ENCODE results near the gene SOBP. TPM values are rescaled to one million over a fixed set of nuclear protein-coding genes. Genes with fewer than 3 reads are reported as not detected.

SOBP gene
- polyA plus RNA-seq, 1 donor: 4.6 TPM

- H3K4me1 ChIP-seq (ENCODE audit: control insufficient read depth, insufficient read depth, low read length): no peaks in the 10 kb centered on the region
- no peaks in the 10 kb centered on the region for H3K9me3 ChIP-seq (ENCODE audit: control insufficient read depth, low read depth, low read length)
- H3K27me3 ChIP-seq (ENCODE audit: control insufficient read depth, insufficient read depth, low read length): no peaks in the 10 kb centered on the region
- 100% methylated on average over 2 of the region's 6 CpGs for WGBS (ENCODE audit: insufficient coverage, low lambda C conversion rate)
- DNase-seq: no peak
- no peak overlapping the region for H3K27ac ChIP-seq (ENCODE audit: low read length)
- peaks cover 2% of the 10 kb centered on the region for H3K36me3 ChIP-seq (ENCODE audit: control insufficient read depth, insufficient read depth, low read length)
- no peak overlapping the region for H3K4me3 ChIP-seq (ENCODE audit: low read length)
Observed at GRCh38 chr6:107579456-107580056, 89.6 kb downstream of the SOBP start.

GRCh38 chr6:107582086-107582485 is 92.2 kb downstream of the SOBP start:
- Histone ChIP-seq H3K4me1 (ENCODE audit: control insufficient read depth, insufficient read depth, low read length) (no peaks in the 10 kb centered on the region), H3K4me3 (ENCODE audit: low read length) (no peak overlapping the region), H3K27me3 (ENCODE audit: control insufficient read depth, insufficient read depth, low read length) (no peaks in the 10 kb centered on the region), H3K36me3 (ENCODE audit: control insufficient read depth, insufficient read depth, low read length) (no peaks in the 10 kb centered on the region), H3K9me3 (ENCODE audit: control insufficient read depth, low read depth, low read length) (no peaks in the 10 kb centered on the region), H3K27ac (ENCODE audit: low read length) (no peak overlapping the region)
- no peak for DNase-seq

- H3K4me1 ChIP-seq (ENCODE audit: control insufficient read depth, insufficient read depth, low read length): no peaks in the 10 kb centered on the region
Observed at GRCh38 chr6:107584726-107585125, 94.8 kb downstream of the SOBP start.

DNA sequence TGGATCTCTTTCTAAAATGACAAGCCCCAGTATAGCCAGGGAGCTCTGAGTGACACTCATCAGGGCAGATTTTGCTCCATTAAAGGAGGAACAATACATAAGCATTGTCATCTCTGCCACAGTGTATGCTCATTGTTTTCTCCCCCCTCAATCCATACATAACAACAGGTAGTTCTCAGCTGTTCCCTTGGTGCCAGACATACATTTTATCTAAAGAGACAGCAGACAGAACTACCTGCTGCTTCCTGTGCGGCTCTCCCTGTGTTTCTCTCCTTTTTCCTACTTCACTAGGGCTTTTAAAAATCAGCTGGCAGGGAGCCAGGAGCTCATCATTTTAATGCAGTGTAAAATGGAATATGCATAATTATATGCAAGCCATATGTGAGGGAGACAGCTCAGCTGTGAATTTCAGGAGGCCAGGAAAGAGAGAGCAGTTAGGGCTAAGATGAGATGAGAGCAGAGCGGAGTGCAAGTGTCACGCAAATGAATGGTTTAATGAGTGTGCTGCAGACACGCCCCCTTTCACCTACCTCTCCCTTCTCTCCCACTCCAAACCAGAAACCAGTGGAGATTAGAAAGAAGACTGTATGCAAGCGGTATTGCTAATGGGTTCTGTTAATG is 96.0 kb downstream of the SOBP start:
- WGBS (ENCODE audit: insufficient coverage, low lambda C conversion rate): no CpG with 5 or more reads among the region's 5 CpGs
- H3K27me3 ChIP-seq (ENCODE audit: control insufficient read depth, insufficient read depth, low read length): no peaks in the 10 kb centered on the region
- no peaks in the 10 kb centered on the region for H3K9me3 ChIP-seq (ENCODE audit: control insufficient read depth, low read depth, low read length)
- no peak overlapping the region for H3K4me3 ChIP-seq (ENCODE audit: low read length)
- H3K4me1 ChIP-seq (ENCODE audit: control insufficient read depth, insufficient read depth, low read length): no peaks in the 10 kb centered on the region
- DNase-seq: no peak
- H3K27ac ChIP-seq (ENCODE audit: low read length): no peak overlapping the region
- H3K36me3 ChIP-seq (ENCODE audit: control insufficient read depth, insufficient read depth, low read length): no peaks in the 10 kb centered on the region

More at GRCh38 chr6:107584726-107585125, 94.8 kb downstream of the SOBP start:
- H3K27me3 ChIP-seq (ENCODE audit: control insufficient read depth, insufficient read depth, low read length): no peaks in the 10 kb centered on the region
- no peaks in the 10 kb centered on the region for H3K36me3 ChIP-seq (ENCODE audit: control insufficient read depth, insufficient read depth, low read length)
- no peak overlapping the region for H3K27ac ChIP-seq (ENCODE audit: low read length)
- no peak overlapping the region for H3K4me3 ChIP-seq (ENCODE audit: low read length)
- no peaks in the 10 kb centered on the region for H3K9me3 ChIP-seq (ENCODE audit: control insufficient read depth, low read depth, low read length)
- no peak for DNase-seq

GRCh38 chr6:107587451-107587850 is 97.5 kb downstream of the SOBP start:
- 80% methylated on average over 2 of the region's 5 CpGs for WGBS (ENCODE audit: insufficient coverage, low lambda C conversion rate)
- no peaks in the 10 kb centered on the region for H3K27me3 ChIP-seq (ENCODE audit: control insufficient read depth, insufficient read depth, low read length)
- H3K27ac ChIP-seq (ENCODE audit: low read length): no peak overlapping the region
- H3K36me3 ChIP-seq (ENCODE audit: control insufficient read depth, insufficient read depth, low read length): no peaks in the 10 kb centered on the region
- no peak for DNase-seq
- no peaks in the 10 kb centered on the region for H3K4me1 ChIP-seq (ENCODE audit: control insufficient read depth, insufficient read depth, low read length)
- H3K9me3 ChIP-seq (ENCODE audit: control insufficient read depth, low read depth, low read length): no peaks in the 10 kb centered on the region
- no peak overlapping the region for H3K4me3 ChIP-seq (ENCODE audit: low read length)

GRCh38 chr6:107589199-107589598 is 99.3 kb downstream of the SOBP start:
- 100% methylated on average over 2 of the region's 5 CpGs for WGBS (ENCODE audit: insufficient coverage, low lambda C conversion rate)
- Histone ChIP-seq H3K27ac (ENCODE audit: low read length) (no peak overlapping the region), H3K27me3 (ENCODE audit: control insufficient read depth, insufficient read depth, low read length) (no peaks in the 10 kb centered on the region), H3K4me1 (ENCODE audit: control insufficient read depth, insufficient read depth, low read length) (no peaks in the 10 kb centered on the region), H3K4me3 (ENCODE audit: low read length) (no peak overlapping the region), H3K9me3 (ENCODE audit: control insufficient read depth, low read depth, low read length) (no peaks in the 10 kb centered on the region), H3K36me3 (ENCODE audit: control insufficient read depth, insufficient read depth, low read length) (no peaks in the 10 kb centered on the region)
- DNase-seq: no peak

DNA sequence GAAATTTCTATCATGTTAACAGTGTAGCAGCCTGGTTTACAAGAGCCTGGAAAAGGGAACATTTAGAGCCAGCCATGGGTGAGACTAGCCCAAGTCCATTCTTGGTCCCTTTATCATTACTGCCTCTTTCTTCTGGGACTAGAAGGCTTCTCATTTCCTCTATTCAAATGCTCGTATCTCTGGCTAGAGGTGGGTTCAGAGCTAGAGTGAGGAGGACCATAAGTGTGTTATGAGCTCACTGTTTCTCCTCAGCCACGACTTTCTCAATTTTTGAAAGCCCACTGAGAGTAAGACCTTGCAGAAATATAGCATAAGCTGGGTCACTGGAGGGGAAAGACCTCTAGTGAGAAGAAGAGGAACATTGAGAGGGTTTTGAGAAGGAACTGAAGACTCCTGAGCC is 100.0 kb downstream of the SOBP start:
- no peak overlapping the region for H3K27ac ChIP-seq (ENCODE audit: low read length)
- WGBS (ENCODE audit: insufficient coverage, low lambda C conversion rate): no CpG with 5 or more reads among the region's 2 CpGs
- H3K9me3 ChIP-seq (ENCODE audit: control insufficient read depth, low read depth, low read length): no peaks in the 10 kb centered on the region
- H3K27me3 ChIP-seq (ENCODE audit: control insufficient read depth, insufficient read depth, low read length): no peaks in the 10 kb centered on the region
- H3K4me3 ChIP-seq (ENCODE audit: low read length): no peak overlapping the region
- H3K36me3 ChIP-seq (ENCODE audit: control insufficient read depth, insufficient read depth, low read length): no peaks in the 10 kb centered on the region
- DNase-seq: no peak
- no peaks in the 10 kb centered on the region for H3K4me1 ChIP-seq (ENCODE audit: control insufficient read depth, insufficient read depth, low read length)

- H3K9me3 ChIP-seq (ENCODE audit: control insufficient read depth, low read depth, low read length): no peaks in the 10 kb centered on the region
- DNase-seq: no peak
- no peaks in the 10 kb centered on the region for H3K36me3 ChIP-seq (ENCODE audit: control insufficient read depth, insufficient read depth, low read length)
- H3K27ac ChIP-seq (ENCODE audit: low read length): no peak overlapping the region
- WGBS (ENCODE audit: insufficient coverage, low lambda C conversion rate): no CpG with 5 or more reads among the region's 1 CpG
- no peak overlapping the region for H3K4me3 ChIP-seq (ENCODE audit: low read length)
- no peaks in the 10 kb centered on the region for H3K4me1 ChIP-seq (ENCODE audit: control insufficient read depth, insufficient read depth, low read length)
- H3K27me3 ChIP-seq (ENCODE audit: control insufficient read depth, insufficient read depth, low read length): no peaks in the 10 kb centered on the region
Observed at GRCh38 chr6:107590378-107590777, 100.5 kb downstream of the SOBP start.

DNA sequence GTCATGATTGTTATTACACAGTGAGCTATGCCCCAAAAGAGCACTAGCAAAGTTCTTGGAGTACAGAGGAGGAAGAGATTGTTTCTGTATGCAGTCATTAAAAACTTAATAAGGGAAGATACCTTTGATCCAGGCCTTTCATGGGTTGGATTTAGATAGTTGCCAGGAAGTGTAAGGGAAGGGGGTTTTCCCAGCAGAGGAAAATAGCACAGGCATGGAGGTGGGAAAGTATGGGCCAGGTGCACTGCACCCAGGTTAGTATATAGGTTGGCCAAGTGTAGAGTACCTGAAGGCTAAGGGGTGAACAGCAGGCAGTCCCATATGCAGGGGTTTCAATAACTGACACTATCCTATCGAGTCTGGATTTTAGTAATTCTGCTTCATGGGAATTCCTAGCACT is 101.4 kb downstream of the SOBP start:
- Histone ChIP-seq H3K4me3 (ENCODE audit: low read length) (no peak overlapping the region), H3K9me3 (ENCODE audit: control insufficient read depth, low read depth, low read length) (no peaks in the 10 kb centered on the region), H3K36me3 (ENCODE audit: control insufficient read depth, insufficient read depth, low read length) (no peaks in the 10 kb centered on the region), H3K4me1 (ENCODE audit: control insufficient read depth, insufficient read depth, low read length) (no peaks in the 10 kb centered on the region), H3K27me3 (ENCODE audit: control insufficient read depth, insufficient read depth, low read length) (no peaks in the 10 kb centered on the region), H3K27ac (ENCODE audit: low read length) (no peak overlapping the region)
- no peak for DNase-seq
- WGBS (ENCODE audit: insufficient coverage, low lambda C conversion rate): no CpG with 5 or more reads among the region's 1 CpG

DNA sequence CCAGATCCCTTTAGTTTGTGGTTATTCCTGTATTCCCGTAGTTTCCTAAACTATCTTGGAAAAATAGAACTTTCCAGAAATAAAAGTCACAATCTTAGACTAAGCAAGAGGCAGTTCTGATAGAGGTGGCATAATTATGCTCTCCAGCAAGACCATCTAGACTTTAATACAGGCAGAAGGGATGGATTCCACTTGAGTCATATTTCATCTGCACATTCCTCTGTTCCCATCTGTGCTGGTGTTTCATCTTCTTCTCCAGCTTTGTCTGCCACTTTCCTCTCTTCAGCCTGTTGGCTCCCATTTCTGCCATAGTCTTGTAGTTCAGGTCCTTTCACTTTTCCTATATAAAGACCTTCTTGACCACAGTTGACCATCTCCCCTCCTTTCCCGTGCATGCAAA is 102.9 kb downstream of the SOBP start:
- no peak overlapping the region for H3K27ac ChIP-seq (ENCODE audit: low read length)
- DNase-seq: no peak
- no peak overlapping the region for H3K4me3 ChIP-seq (ENCODE audit: low read length)
- H3K36me3 ChIP-seq (ENCODE audit: control insufficient read depth, insufficient read depth, low read length): no peaks in the 10 kb centered on the region
- no peaks in the 10 kb centered on the region for H3K4me1 ChIP-seq (ENCODE audit: control insufficient read depth, insufficient read depth, low read length)
- 100% methylated on average over 2 of the region's 2 CpGs for WGBS (ENCODE audit: insufficient coverage, low lambda C conversion rate)
- H3K9me3 ChIP-seq (ENCODE audit: control insufficient read depth, low read depth, low read length): no peaks in the 10 kb centered on the region
- H3K27me3 ChIP-seq (ENCODE audit: control insufficient read depth, insufficient read depth, low read length): no peaks in the 10 kb centered on the region

GRCh38 chr6:107594736-107595135 is 104.8 kb downstream of the SOBP start:
- H3K36me3 ChIP-seq (ENCODE audit: control insufficient read depth, insufficient read depth, low read length): no peaks in the 10 kb centered on the region
- no peaks in the 10 kb centered on the region for H3K27me3 ChIP-seq (ENCODE audit: control insufficient read depth, insufficient read depth, low read length)
- H3K9me3 ChIP-seq (ENCODE audit: control insufficient read depth, low read depth, low read length): no peaks in the 10 kb centered on the region
- H3K4me1 ChIP-seq (ENCODE audit: control insufficient read depth, insufficient read depth, low read length): no peaks in the 10 kb centered on the region
- H3K4me3 ChIP-seq (ENCODE audit: low read length): no peak overlapping the region
- WGBS (ENCODE audit: insufficient coverage, low lambda C conversion rate): no CpG with 5 or more reads among the region's 2 CpGs
- DNase-seq: no peak
- no peak overlapping the region for H3K27ac ChIP-seq (ENCODE audit: low read length)

Data from large intestine (tissue), 3 donors.